HL-60 (cell line): ENCODE data around the gene NDUFA11.

Experiments
- DNase-seq, 2 experiments: peaks; one replicate each; pipeline ENCODE4 v3.0.0-alpha.2; 2010 to 2020; ENCODE audit warnings: low read depth in 1 of 2, low spot score in 1 of 2
- H3K27ac ChIP-seq: fragments of 250-450 bp; sonication (Bioruptor Pico); replicated peaks from 2 replicates; pipeline ENCODE4 v1.5.1; 2020; ENCODE audit warnings: mild to moderate bottlenecking, moderate library complexity
- H3K27me3 ChIP-seq: fragments of 250-450 bp; sonication (Bioruptor Pico); 2 replicates; pipeline ENCODE4 v1.5.1; 2021; ENCODE audit warnings: mild to moderate bottlenecking, moderate library complexity; ENCODE audit not compliant: insufficient read depth, poor library complexity, severe bottlenecking
- H3K4me3 ChIP-seq: replicated peaks from 2 replicates; pipeline ENCODE4 v1.5.1; 2011; ENCODE audit warnings: mild to moderate bottlenecking, control low read depth, low read length; ENCODE audit not compliant: insufficient read depth
- CTCF ChIP-seq: IDR thresholded peaks from one replicate; pipeline ENCODE4 v1.5.1; 2011; ENCODE audit warnings: low read length, control low read depth, inconsistent platforms; ENCODE audit not compliant: insufficient read depth
- GABPA ChIP-seq: IDR thresholded peaks from 2 replicates; pipeline ENCODE4 v1.6.1; 2012; ENCODE audit warnings: low read depth
- POLR2AphosphoS5 ChIP-seq: IDR thresholded peaks from 2 replicates; pipeline ENCODE4 v1.6.1; 2012; ENCODE audit warnings: low read depth
- REST ChIP-seq: IDR thresholded peaks from 2 replicates; pipeline ENCODE4 v1.6.1; 2012; ENCODE audit warnings: low read depth; ENCODE audit not compliant: insufficient replicate concordance
- SPI1 ChIP-seq: IDR thresholded peaks from 2 replicates; pipeline ENCODE4 v1.6.1; 2012; ENCODE audit warnings: low read depth, mild to moderate bottlenecking, borderline replicate concordance

NDUFA11 gene

GRCh38 chr19:5915782-5916165 lies 12.2 kb upstream of the NDUFA11 start:
- no peak for DNase-seq
- TF ChIP-seq CTCF (no peak), SPI1 (no peak), GABPA (no peak), POLR2AphosphoS5 (no peak), REST (no peak)
- Histone ChIP-seq H3K27me3 (no peaks in the 10 kb centered on the region), H3K27ac (no peak overlapping the region), H3K4me3 (no peak overlapping the region)

GRCh38 chr19:5914946-5915781 lies 11.6 kb upstream of the NDUFA11 start:
- DNase-seq = no peak
- H3K27ac ChIP-seq = no peak overlapping the region
- TF ChIP-seq CTCF (no peak), SPI1 (no peak), REST (no peak), GABPA (no peak), POLR2AphosphoS5 (no peak)
- H3K4me3 ChIP-seq = no peak overlapping the region
- no peaks in the 10 kb centered on the region for H3K27me3 ChIP-seq

GRCh38 chr19:5914358-5914774 lies 10.8 kb upstream of the NDUFA11 start:
- no peak overlapping the region for H3K4me3 ChIP-seq
- TF ChIP-seq GABPA = no peak
- no peak for TF ChIP-seq CTCF
- no peak for TF ChIP-seq SPI1
- TF ChIP-seq REST = no peak
- no peak for TF ChIP-seq POLR2AphosphoS5
- no peak overlapping the region for H3K27ac ChIP-seq
- no peaks in the 10 kb centered on the region for H3K27me3 ChIP-seq
- DNase-seq = no peak
